ENCODE measurements around the gene GLUL.
"Not testable (repeated sequence)": the region's sequence is repeated elsewhere in the genome, so short reads cannot be mapped to it uniquely, and the experiment has no call there.

Gene GLUL

DNA sequence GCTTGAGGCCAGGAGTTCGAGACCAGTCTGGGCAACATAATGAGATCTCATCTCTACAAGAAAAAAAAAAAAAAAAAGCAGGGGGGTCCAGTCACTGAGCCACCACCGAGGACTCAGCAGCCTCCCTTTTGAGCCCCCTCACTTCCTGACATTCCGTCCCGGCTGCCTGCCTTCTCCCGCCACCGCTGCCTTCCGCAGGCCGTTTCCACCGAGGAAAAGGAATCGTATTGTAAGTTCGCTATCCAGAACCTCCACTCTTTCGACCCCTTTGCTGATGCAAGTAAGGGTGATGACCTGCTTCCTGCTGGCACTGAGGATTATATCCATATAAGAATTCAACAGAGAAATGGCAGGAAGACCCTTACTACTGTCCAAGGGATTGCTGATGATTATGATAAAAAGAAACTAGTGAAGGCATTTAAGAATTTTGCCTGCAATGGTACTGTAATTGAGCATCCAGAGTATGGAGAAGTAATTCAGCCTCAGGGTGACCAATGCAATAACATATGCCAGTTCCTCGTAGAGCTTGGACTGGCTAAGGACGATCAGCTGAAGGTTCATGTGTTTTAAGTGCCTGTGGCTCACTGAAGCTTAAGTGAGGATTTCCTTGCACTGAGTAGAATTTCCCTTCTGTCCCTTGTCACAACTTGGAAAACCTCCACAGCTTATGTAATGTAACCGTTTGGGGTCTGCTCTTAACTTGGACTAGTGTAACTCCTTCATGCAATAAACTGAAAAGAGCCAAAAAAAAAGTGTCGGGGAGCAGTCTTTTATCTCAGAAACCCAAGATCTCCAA lies 55.6 kb downstream of the GLUL start:
- Mint-ChIP-seq H3K9me3 (no peaks in the 10 kb centered on the region), H3K4me3 (no peak overlapping the region), H3K4me1 (ENCODE audit: low read depth) (no peaks in the 10 kb centered on the region), H3K27me3 (no peaks in the 10 kb centered on the region), H3K36me3 (ENCODE audit: low read depth) (no peaks in the 10 kb centered on the region), H3K27ac (no peak overlapping the region)
- DNase-seq: no peak

DNA sequence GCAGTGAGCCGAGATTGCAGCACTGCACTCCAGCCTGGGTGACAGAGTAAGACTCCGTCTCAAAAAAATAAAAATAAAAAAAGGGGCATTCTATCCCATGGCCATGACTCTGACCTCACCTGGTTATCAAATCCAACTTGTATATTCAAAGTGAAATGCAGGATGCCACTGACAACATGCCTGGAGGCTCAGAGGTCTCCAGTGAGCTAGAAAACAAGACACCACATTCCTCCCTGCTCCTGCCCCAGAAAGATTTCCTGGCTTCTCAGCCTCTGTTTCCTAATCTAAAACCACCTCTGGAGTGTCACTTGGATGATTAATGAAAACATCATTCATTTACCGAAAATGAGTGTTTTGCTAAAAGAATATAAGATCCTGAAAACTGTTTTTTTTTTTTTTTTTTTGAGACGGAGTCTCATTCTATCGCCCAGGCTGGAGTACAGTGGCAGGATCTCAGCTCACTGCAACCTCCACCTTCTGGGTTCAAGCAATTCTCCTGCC lies 58.5 kb downstream of the GLUL start:
- not testable (repeated sequence) for H3K9me3 Mint-ChIP-seq; H3K36me3 Mint-ChIP-seq (ENCODE audit: low read depth); H3K27ac Mint-ChIP-seq; H3K4me1 Mint-ChIP-seq (ENCODE audit: low read depth); H3K27me3 Mint-ChIP-seq; DNase-seq; H3K4me3 Mint-ChIP-seq

DNA sequence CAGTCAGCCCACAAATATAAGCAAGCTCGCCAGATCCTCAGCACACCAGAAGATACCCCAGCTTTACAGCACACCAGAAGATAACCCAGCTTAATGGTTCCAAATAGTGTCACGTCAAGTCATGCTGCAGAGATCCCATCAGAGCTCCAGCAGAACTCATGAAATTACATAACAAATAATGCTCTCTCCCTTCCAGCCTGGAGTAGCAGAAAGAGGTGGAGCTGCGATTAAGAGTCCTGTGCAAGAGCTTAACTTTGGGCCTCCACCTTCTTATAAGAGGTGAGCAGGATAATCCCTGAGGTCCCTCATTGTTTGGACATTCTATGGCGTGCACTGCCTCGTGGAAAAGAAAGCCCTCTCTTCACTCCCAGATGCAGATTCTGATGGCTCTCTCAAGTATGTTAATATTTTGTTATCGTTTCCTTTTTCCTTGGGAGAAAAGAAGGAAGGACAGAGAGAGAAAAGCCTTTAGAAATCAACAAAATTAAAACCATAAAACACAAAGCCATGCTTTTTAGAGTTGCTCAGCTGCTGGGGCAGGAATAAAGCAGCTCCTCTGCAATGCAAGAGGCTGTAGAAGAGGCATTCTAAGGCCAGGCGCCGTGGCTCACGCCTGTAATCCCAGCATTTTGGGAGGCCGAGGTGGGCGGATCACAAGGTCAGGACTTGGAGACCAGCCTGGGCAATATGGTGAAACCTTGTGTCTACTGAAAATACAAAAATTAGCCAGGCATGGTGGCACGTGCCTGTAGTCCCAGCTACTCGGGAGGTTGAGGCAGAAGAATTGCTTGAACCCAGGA lies 59.1 kb downstream of the GLUL start:
- Mint-ChIP-seq H3K27ac (no peak overlapping the region), H3K27me3 (no peaks in the 10 kb centered on the region), H3K9me3 (no peaks in the 10 kb centered on the region), H3K4me3 (no peak overlapping the region), H3K4me1 (ENCODE audit: low read depth) (no peaks in the 10 kb centered on the region), H3K36me3 (ENCODE audit: low read depth) (no peaks in the 10 kb centered on the region)
- DNase-seq: no peak
